Endothelial cell of umbilical vein (primary cell): ENCODE results near the gene ATP8B3. TPM values are rescaled to one million over a fixed set of nuclear protein-coding genes. Genes with fewer than 3 reads are reported as not detected.

Source experiments
- BruUV-seq: library from RNA; stranded (reverse); fragments of 400-500 nt; replicated peaks from 2 replicates; lab custom pipeline; 2021; lab: Mats Ljungman, UMichigan
- CTCF ChIA-PET: fragments of 300-600, 350-600 bp; sonication (Branson Sonifier 250); formaldehyde crosslinking; loops from one replicate; lab custom pipeline; 2021; ENCODE audit warnings: antibody characterized with exemption, inconsistent platforms; lab: Charles Lee
- POLR2A ChIA-PET: fragments of 300-600, 350-600 bp; sonication (Branson Sonifier 250); formaldehyde crosslinking; loops from one replicate; lab custom pipeline; 2021; ENCODE audit warnings: antibody characterized with exemption, inconsistent platforms; lab: Charles Lee
- DNase-seq: peaks from one replicate; pipeline ENCODE4 v3.0.0-alpha.2; 2011; ENCODE audit warnings: low read depth, low spot score
- FAIRE-seq: peaks from 2 replicates; lab custom pipeline; 2011; peaks lifted over from hg19 to GRCh38; lab: Jason Lieb, UNC
- H2AFZ ChIP-seq: 2 replicates; pipeline ENCODE4 v1.6.0; 2012; ENCODE audit warnings: low read depth, low read length, control low read depth, inconsistent platforms
- H3K27ac ChIP-seq: 2 replicates; pipeline ENCODE4 v1.5.1; 2011; ENCODE audit warnings: low read depth, mild to moderate bottlenecking, control low read depth, low read length, moderate library complexity; ENCODE audit not compliant: insufficient read depth
- H3K27me3 ChIP-seq, 2 experiments: 2 replicates each; pipeline versions ENCODE4 v1.6.0 to v1.6.1; 2011; ENCODE audit warnings: low read length in 2 of 2, mixed read lengths in 1 of 2; ENCODE audit not compliant: control insufficient read depth in 2 of 2, insufficient read depth in 2 of 2
- H3K36me3 ChIP-seq, 2 experiments: 2 replicates in 1 of 2; 3 replicates in 1 of 2; pipeline ENCODE4 v1.5.1; 2011; ENCODE audit warnings: low read length in 2 of 2, mild to moderate bottlenecking in 1 of 2, moderate library complexity in 1 of 2; ENCODE audit not compliant: control insufficient read depth in 2 of 2, insufficient read depth in 2 of 2; ENCODE audit errors: extremely low read depth in 1 of 2
- H3K4me1 ChIP-seq: 3 replicates; pipeline ENCODE4 v1.5.1; 2011; ENCODE audit warnings: mild to moderate bottlenecking, low read length; ENCODE audit not compliant: control insufficient read depth, insufficient read depth; ENCODE audit errors: extremely low read depth
- H3K4me2 ChIP-seq: 2 replicates; pipeline ENCODE4 v1.6.1; 2011; ENCODE audit warnings: low read length, control low read depth, mixed read lengths; ENCODE audit not compliant: insufficient read depth
- H3K4me3 ChIP-seq, 3 experiments: fragments of 200-600 bp in 1 of 3; sonication (generic), shearing (Covaris generic) in 1 of 3; replicated peaks in 1 of 3; 2 replicates each; pipeline ENCODE4 v1.5.1; 2011 to 2016; ENCODE audit warnings: control low read depth in 3 of 3, low read length in 3 of 3, mild to moderate bottlenecking in 2 of 3, inconsistent platforms in 1 of 3, low read depth in 1 of 3, moderate library complexity in 1 of 3; ENCODE audit not compliant: insufficient read depth in 1 of 3
- H3K79me2 ChIP-seq: 2 replicates; pipeline ENCODE4 v1.6.0; 2012; ENCODE audit warnings: low read length, inconsistent platforms; ENCODE audit not compliant: control insufficient read depth, insufficient read depth
- H3K9ac ChIP-seq: replicated peaks from 2 replicates; pipeline ENCODE3; 2011; ENCODE audit warnings: low read length, control low read depth; ENCODE audit not compliant: insufficient read depth; ENCODE audit errors: extremely low read depth
- H3K9me1 ChIP-seq: replicated peaks from 3 replicates; pipeline ENCODE4 v1.6.0; 2011; ENCODE audit warnings: mild to moderate bottlenecking, low read length; ENCODE audit not compliant: control insufficient read depth, insufficient read depth; ENCODE audit errors: extremely low read depth
- H3K9me3 ChIP-seq: replicated peaks from 2 replicates; pipeline ENCODE4 v1.5.1; 2012; ENCODE audit warnings: low read length, inconsistent platforms; ENCODE audit not compliant: control insufficient read depth, insufficient read depth
- H4K20me1 ChIP-seq: replicated peaks from 2 replicates; pipeline ENCODE3; 2011; ENCODE audit warnings: mild to moderate bottlenecking, low read length; ENCODE audit not compliant: control insufficient read depth, insufficient read depth; ENCODE audit errors: extremely low read depth
- CTCF ChIP-seq, 2 donors: IDR thresholded peaks; 1 replicate in 1 of 2; 2 replicates in 1 of 2; pipeline ENCODE4 v1.5.1; 2011; ENCODE audit warnings: low read length in 2 of 2, mild to moderate bottlenecking in 2 of 2, moderate library complexity in 2 of 2, control low read depth in 1 of 2, inconsistent platforms in 1 of 2, low read depth in 1 of 2; ENCODE audit not compliant: insufficient read depth in 1 of 2; ENCODE audit errors: extremely low read depth in 1 of 2
- EZH2 ChIP-seq: IDR thresholded peaks from 2 replicates; pipeline ENCODE4 v1.6.1; 2012; ENCODE audit warnings: borderline replicate concordance, low read depth, mild to moderate bottlenecking, moderate library complexity, low read length, inconsistent platforms; ENCODE audit not compliant: severe bottlenecking
- FOS ChIP-seq: IDR thresholded peaks from 2 replicates; pipeline ENCODE4 v1.6.1; 2011; ENCODE audit warnings: mild to moderate bottlenecking, low read length, moderate library complexity, borderline replicate concordance; ENCODE audit not compliant: insufficient read depth
- GATA2 ChIP-seq: IDR thresholded peaks from 2 replicates; pipeline ENCODE4 v1.7.0; 2011; ENCODE audit warnings: low read depth, mild to moderate bottlenecking, moderate library complexity, mixed read lengths, low read length; ENCODE audit not compliant: insufficient read length, insufficient read depth
- JUN ChIP-seq: IDR thresholded peaks from 2 replicates; pipeline ENCODE4 v1.6.1; 2011; ENCODE audit warnings: borderline replicate concordance, low read depth; ENCODE audit not compliant: insufficient read length, insufficient read depth
- MAX ChIP-seq: IDR thresholded peaks from 2 replicates; pipeline ENCODE4 v1.6.1; 2011; ENCODE audit not compliant: insufficient read depth, insufficient read length
- MYC ChIP-seq: IDR thresholded peaks from one replicate; pipeline ENCODE4 v1.6.1; 2011; ENCODE audit warnings: mild to moderate bottlenecking, low read depth, low read length
- POLR2A ChIP-seq: IDR thresholded peaks from 2 replicates; pipeline ENCODE4 v1.6.1; 2012; ENCODE audit warnings: low read depth, mild to moderate bottlenecking, control low read depth, low read length
- POLR2AphosphoS5 ChIP-seq: IDR thresholded peaks from 2 replicates; pipeline ENCODE4 v1.6.1; 2012; ENCODE audit warnings: low read depth, mild to moderate bottlenecking, control low read depth, low read length, moderate library complexity; ENCODE audit not compliant: insufficient read depth
- dilution Hi-C: fragments of 300-500 bp; cut with MboI; formaldehyde crosslinking; loops from one replicate; pipeline ENCODE4 v1.15.0; 2019; ENCODE audit warnings: low sequenced_read_pairs; ENCODE audit not compliant: extremely low pct_ligation_motif_present
- intact Hi-C: fragments of 100-400 bp; cut with micrococcal nuclease; formaldehyde crosslinking; loops from one replicate; pipeline ENCODE4 v1.10.0; 2022
- polyA plus RNA-seq, 4 experiments: library from polyadenylated mRNA; depleted of rRNA in 3 of 4; stranded (reverse) in 3 of 4; unstranded in 1 of 4; fragments of >200 nt; gene quantifications; 2 replicates each; pipeline versions ENCODE4 v1.2.1 to v1.2.3, GENCODE V29; 2011 to 2012; ENCODE audit warnings: missing spikeins in 1 of 4
- total RNA-seq: library from RNA; stranded (reverse); gene quantifications from 2 replicates; pipeline ENCODE4 v1.2.3, GENCODE V29; 2021

ATP8B3 gene
- total and polyA plus RNA-seq, 2 donors (not counting 3 experiments of a cell fraction or from before 2014, with no cell fraction given) = 1.1 to 7.3 TPM

- DNase-seq = no peak
- H3K4me3 ChIP-seq = no peak overlapping the region
- H3K36me3 ChIP-seq = no peaks in the 10 kb centered on the region
- no peaks in the 10 kb centered on the region for H3K9me3 ChIP-seq
- FAIRE-seq = no peak
- no peaks in the 10 kb centered on the region for H3K79me2 ChIP-seq
- no peak overlapping the region for H2AFZ ChIP-seq
- intact Hi-C loops = no loop called here
- H3K9me1 ChIP-seq = no peaks in the 10 kb centered on the region
- no peak overlapping the region for H3K4me2 ChIP-seq
- no peak for TF ChIP-seq FOS
- TF ChIP-seq MYC = no peak
- no peak for TF ChIP-seq JUN
- TF ChIP-seq MAX = no peak
- TF ChIP-seq EZH2 = no peak
- TF ChIP-seq POLR2A = no peak
- no peak for TF ChIP-seq CTCF (IDR thresholded peaks at IDR 0.05; ENCODE audit: extremely low read depth in 1 of 2, insufficient read depth in 1 of 2, low read depth in 1 of 2, low read length in 2 of 2)
- TF ChIP-seq GATA2 = no peak
- TF ChIP-seq POLR2AphosphoS5 = no peak
- ChIA-PET CTCF (interaction anchor here (0.7 to 6.1 kb wide), 11 partner anchors 9 to 234 kb away, joined by 3 to 58 read pairs (median 8); no protein-coding TSS in a partner anchor), POLR2A (no interaction called here)
- H3K27ac ChIP-seq = no peak overlapping the region
- no peak overlapping the region for H3K9ac ChIP-seq
- H4K20me1 ChIP-seq = no peaks in the 10 kb centered on the region
- dilution Hi-C loops = no loop called here
- H3K27me3 ChIP-seq = peaks cover 17 to 30% of the 10 kb centered on the region in 2 experiments
- no peaks in the 10 kb centered on the region for H3K4me1 ChIP-seq
- BruUV-seq = no TSS peak
These were observed 31.7 kb downstream of the ATP8B3 start for GRCh38 chr19:1780272-1780958.
